Stimulated activated CD8-positive, alpha-beta memory T cell treated with anti-CD3 and anti-CD28 coated beads, Interleukin-15, amount 100 ng/mL, for 4 hours (primary cell): ENCODE results near the gene SDK2.

Experiments used
- DNase-seq, 2 donors: peaks; one replicate each; pipeline ENCODE4 v3.0.0-alpha.2; 2020; ENCODE audit warnings: low read depth in 2 of 2

Gene SDK2

DNA sequence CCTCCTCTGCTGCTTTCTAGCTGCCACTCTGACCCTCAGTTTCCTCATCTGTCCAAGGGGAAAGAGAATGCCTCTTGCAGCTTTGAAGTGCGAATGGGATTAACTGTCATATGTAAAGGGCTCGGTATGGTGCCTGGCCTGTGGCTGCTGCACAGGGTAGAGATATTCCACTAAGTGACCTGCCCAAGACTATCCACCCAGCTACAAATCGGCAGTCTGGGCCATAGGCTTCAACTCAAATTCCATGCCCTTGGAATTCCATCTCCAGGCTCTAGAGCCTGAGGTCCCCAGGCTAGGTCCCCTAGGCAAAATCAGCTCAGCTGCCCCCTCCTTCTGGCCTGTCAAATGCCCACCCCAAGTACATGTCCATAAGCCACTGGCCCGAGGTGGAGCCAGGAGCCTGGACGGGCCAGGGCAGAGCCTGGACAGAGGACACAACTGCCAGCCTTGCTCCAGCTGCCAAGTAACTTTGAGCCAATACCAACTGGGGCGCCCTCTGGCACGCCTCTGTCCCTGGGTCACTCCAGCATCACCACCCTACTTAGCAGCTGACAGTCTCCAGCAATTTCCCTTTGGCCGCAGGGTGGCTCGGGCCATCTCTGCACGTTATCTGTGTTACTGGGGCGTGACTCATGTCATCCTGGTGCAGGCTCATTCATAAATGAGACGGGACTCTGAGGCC lies 57.2 kb downstream of the SDK2 start:
- no peak for DNase-seq

DNA sequence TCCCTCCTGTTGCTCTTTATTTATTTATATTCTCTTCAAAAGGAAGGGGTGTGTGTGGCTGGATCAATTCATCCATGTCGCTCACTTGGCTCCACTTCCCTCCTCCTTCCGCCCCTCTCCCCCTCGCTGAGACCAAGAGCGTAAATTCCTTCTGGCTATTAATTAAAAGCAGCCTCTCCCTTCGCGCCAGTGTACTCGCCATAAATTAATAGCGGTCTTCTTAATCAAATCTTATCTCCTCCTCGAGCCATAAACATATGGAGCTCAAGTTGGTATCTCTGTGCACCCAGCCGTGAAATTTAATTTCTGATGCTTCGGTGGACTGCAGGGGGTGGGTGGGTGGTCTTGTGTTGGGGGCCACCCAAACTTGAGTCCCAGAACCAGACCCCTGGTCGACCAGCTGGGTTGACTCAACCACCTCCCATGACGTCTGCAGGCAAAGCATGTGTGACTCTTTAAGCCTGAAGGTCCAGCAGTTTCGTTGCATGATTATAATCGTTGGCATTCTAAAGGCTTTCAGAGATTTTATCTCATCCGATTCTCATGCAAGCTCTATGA lies 57.9 kb downstream of the SDK2 start:
- no peak for DNase-seq

DNA sequence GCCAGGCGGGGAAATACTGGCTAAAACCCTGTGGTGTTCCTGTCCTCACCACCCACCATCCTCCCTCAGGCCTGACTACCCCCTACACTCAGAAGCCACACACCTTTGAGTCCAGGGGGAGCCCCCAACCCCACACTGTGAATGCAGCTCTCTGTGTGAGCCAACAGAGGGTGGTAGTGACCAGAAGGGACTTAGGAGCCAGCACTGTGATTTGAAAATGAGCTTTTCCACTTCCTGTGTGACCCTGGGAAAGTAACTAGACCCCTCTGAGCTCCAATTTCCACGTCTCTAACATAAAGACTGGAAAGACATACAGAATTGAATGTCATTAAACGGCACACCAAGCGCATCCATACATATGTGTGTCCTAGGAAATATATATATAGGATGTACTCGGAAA lies 58.7 kb downstream of the SDK2 start:
- no peak for DNase-seq

DNA sequence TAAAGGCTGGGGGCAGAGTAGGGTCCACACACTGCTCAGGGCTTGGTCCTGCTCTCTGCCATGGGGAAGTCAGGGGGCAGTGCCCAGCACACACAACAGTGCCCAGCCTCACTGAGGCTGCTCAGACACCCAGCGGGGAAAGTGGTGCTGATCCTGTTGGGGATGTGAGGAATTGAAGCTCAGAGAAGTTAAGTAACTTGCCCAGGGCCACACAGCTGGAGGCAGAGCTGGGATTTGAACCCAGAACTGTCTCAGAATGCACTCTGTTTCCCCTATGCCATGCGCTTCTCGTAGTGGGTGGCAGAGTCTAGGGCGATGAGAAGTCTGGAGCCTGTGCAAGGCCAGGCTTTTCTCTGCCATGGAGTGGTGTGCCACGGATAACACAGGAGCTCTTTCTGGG lies 59.3 kb downstream of the SDK2 start:
- DNase-seq = no peak

DNA sequence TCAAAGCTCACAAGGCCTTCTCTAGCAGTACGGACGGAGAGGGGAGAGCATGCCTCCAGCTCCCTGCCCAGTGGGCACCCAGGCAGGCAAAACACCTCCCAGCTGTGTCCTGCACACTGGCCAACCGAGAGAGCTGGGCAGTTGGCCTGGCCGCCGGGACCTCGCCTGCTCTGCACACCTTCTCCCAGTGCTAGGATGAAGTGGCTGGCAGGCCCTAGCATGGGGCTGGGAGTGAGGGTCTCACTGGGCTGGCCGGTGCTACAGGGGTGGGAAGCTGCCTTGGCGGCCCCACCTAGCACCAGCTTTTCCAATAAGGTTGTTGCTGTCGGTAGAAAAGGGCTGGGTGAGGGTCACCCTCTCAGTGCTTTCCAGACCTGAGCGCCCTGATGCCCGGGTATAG lies 60.2 kb downstream of the SDK2 start:
- no peak for DNase-seq

GRCh38 chr17:73582821-73583220 lies 61.4 kb downstream of the SDK2 start:
- DNase-seq = no peak

- DNase-seq = no peak
Observed at GRCh38 chr17:73582359-73582758, 61.9 kb downstream of the SDK2 start.

- DNase-seq = no peak
Observed at GRCh38 chr17:73581379-73581778, 62.9 kb downstream of the SDK2 start.

GRCh38 chr17:73580073-73580710 lies 64.1 kb downstream of the SDK2 start:
- no peak for DNase-seq

DNA sequence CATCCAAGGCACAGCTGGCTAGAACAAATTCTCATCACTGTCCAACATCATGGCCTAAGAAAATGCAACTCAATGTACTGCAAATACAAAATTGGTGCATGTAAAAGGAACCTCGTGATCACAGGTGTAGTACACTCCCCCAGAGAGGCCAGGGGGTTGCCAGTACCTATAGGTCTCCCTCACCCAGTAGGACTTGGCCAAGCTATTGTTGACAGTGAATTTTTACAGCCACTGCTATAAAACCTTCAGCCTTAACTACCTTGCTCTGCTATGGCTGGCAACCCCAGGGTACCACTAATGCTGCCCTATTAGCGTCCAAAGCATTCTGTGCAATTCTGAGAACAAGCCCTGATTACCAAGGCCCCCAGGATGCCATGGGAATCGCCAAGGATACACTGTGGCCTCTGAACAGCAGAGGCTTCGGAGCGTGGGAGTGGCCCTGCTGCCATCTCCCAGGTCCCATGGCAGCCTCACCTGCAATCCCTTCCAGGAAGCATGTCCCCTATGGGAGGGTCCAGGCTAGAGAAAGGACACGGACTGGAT lies 67.6 kb downstream of the SDK2 start:
- no peak for DNase-seq

GRCh38 chr17:73575470-73576221 lies 68.6 kb downstream of the SDK2 start:
- no peak for DNase-seq

GRCh38 chr17:73571511-73572130 lies 72.6 kb downstream of the SDK2 start:
- DNase-seq = no peak

- no peak for DNase-seq
Observed at GRCh38 chr17:73569762-73570319, 74.4 kb downstream of the SDK2 start.

GRCh38 chr17:73568934-73569333 lies 75.3 kb downstream of the SDK2 start:
- DNase-seq = no peak

- no peak for DNase-seq
Observed at GRCh38 chr17:73566905-73567782, 77.1 kb downstream of the SDK2 start.

- DNase-seq = no peak
Observed at GRCh38 chr17:73564843-73565242, 79.4 kb downstream of the SDK2 start.

DNA sequence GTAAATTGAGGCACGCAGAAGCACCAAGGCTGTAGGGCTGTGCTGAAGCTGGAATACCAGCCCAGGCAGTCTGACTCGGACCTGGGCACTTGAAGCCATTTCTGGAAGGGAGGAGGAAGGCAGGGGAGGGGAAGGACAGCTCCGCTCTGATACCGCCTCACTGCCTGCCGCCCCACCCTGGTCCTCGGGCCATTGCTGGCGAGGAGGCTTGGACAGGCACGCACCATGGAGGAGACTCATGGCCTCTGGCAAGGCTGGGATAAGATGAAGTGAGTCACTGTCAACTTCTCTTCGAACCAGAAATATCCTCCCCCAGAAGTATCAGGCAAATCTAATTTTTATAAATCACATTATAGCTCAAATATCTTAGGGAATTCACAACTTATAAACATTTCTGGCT lies 81.3 kb downstream of the SDK2 start:
- no peak for DNase-seq

- DNase-seq = no peak
Observed at GRCh38 chr17:73561111-73561510, 83.1 kb downstream of the SDK2 start.

GRCh38 chr17:73560661-73561060 lies 83.6 kb downstream of the SDK2 start:
- no peak for DNase-seq

DNA sequence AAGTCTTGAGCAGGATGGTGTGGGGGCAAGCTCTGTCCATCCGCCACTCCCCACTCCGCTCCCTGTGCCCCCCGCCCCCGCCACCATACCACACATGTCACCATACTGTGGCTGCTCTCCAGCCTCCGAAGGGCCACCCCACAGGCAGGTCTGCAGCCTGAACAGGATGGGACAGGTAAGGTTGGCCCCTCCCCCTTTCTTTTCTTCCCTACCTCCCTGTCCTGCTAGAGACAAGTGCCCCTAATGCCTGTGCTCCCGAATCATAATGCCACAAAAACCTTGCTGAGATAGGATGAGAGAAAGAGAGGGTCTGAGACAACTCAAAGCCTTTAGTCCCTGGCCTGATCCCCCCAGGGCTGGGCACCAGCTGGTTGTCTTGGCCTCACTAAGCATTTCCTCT lies 84.7 kb downstream of the SDK2 start:
- no peak for DNase-seq
